ENCODE results near the gene UBE3D. TPM values are rescaled to one million over a fixed set of nuclear protein-coding genes. Genes with fewer than 3 reads are reported as not detected.

UBE3D gene
- total RNA-seq, 1 experiment from 2014 or later, result 10.9 TPM

DNA sequence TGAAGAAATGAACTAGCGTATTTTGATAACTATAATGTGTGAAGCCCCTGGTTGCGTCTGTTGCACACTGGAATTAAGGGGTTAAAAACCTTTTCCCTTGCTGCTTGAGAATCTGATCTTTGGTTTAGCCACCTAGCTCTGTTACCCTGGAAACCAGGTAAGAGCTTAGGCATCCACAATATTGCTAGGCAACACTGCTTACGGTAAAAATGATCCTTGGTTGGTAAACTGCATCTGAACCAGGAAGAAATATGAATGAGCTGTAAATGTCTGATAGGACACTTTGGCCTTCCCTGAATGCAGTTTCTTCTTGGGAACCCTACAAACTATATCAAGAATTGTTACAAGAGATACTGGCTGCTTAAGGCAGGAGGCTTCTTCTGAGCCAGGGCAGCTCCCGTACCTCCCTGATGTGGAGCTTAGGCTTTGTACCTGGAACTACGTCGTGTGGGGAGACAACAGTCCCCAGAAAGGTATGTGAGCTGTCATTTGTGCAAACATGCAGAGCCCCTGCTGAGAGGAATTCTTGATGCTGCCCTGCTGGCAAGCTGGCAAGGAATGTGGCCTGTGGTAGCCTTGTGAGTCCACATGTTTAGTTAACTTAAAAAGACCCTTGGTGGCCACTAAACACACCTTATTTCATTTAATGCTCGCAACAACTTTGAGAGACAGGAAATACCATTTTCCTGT lies 18.4 kb downstream of the UBE3D start:
- H3K9me3 Mint-ChIP-seq (ENCODE audit: unreplicated experiment), result no peaks in the 10 kb centered on the region
- peaks cover 3% of the 10 kb centered on the region for H3K36me3 Mint-ChIP-seq (ENCODE audit: insufficient read depth, unreplicated experiment)
- no peaks in the 10 kb centered on the region for H3K9me3 ChIP-seq

DNA sequence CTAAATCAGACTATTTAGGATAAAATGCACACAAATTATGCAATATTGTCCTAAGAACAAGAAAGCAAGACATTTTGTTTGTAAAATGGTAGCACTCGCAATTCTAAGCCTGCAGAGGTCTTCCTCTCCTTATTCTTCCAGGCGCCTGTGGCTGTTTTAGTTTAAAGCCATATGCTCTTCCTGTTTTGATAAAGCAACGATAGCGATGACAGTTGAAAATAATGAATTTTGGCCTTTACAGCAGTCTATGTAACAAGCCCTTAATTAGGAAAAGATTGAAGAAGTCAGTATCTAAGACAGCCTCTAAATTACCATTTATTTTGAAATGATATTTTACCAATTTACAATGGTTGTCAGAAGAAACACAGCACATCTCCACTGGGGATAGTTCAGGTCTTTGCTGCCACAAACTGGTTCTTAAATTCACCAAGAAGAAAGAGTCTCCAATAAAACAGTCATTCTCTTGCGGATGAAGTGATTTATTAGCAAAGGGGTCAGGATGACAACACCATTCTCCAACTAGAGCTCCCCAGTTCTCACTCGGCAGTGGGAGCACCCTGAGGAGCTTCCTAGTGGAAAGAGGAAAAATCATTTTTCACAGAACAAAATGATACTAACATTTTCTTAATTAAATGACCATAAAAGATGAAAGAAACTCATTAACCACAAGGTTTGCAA lies 21.4 kb downstream of the UBE3D start:
- H3K27me3 ChIP-seq (replicated peaks; ENCODE audit: control insufficient read depth, insufficient read depth, low read length), result no peaks in the 10 kb centered on the region
- no peaks in the 10 kb centered on the region for H3K36me3 Mint-ChIP-seq (ENCODE audit: insufficient read depth, unreplicated experiment)
- H3K9me3 ChIP-seq, result no peaks in the 10 kb centered on the region
- no peaks in the 10 kb centered on the region for H3K27me3 Mint-ChIP-seq (ENCODE audit: insufficient read depth, unreplicated experiment)
- BruUV-seq (replicated peaks), result no TSS peak
- DNase-seq, result no peak
- no peak overlapping the region for H3K4me3 ChIP-seq (ENCODE audit: low read depth, low read length)
- POLR2A ChIA-PET, result no interaction called here
- no peaks in the 10 kb centered on the region for H3K4me1 ChIP-seq
- intact Hi-C loops (cut with micrococcal nuclease; ENCODE audit: unreplicated experiment), result no loop called here
- no peak overlapping the region for H3K27ac Mint-ChIP-seq (ENCODE audit: unreplicated experiment)
- H3K36me3 ChIP-seq (ENCODE audit: control insufficient read depth, insufficient read depth, low read length), result no peaks in the 10 kb centered on the region
- TF ChIP-seq, protein P1, sequence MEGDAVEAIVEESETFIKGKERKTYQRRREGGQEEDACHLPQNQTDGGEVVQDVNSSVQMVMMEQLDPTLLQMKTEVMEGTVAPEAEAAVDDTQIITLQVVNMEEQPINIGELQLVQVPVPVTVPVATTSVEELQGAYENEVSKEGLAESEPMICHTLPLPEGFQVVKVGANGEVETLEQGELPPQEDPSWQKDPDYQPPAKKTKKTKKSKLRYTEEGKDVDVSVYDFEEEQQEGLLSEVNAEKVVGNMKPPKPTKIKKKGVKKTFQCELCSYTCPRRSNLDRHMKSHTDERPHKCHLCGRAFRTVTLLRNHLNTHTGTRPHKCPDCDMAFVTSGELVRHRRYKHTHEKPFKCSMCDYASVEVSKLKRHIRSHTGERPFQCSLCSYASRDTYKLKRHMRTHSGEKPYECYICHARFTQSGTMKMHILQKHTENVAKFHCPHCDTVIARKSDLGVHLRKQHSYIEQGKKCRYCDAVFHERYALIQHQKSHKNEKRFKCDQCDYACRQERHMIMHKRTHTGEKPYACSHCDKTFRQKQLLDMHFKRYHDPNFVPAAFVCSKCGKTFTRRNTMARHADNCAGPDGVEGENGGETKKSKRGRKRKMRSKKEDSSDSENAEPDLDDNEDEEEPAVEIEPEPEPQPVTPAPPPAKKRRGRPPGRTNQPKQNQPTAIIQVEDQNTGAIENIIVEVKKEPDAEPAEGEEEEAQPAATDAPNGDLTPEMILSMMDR (IDR thresholded peaks at IDR 0.05; ENCODE audit: insufficient read depth in 1 of 2, low read depth in 1 of 2, low read length in 1 of 2, severe bottlenecking in 1 of 2, unreplicated experiment in 1 of 2), result no peak
- no peaks in the 10 kb centered on the region for H3K9me3 Mint-ChIP-seq (ENCODE audit: unreplicated experiment)
- no peak overlapping the region for H3K4me3 Mint-ChIP-seq (ENCODE audit: unreplicated experiment)
- H3K4me1 Mint-ChIP-seq (ENCODE audit: low read depth, unreplicated experiment), result no peaks in the 10 kb centered on the region
- CTCF ChIA-PET, result no interaction called here

More for the DNA sequence above, 18.4 kb downstream of the UBE3D start:
- H3K4me1 Mint-ChIP-seq (ENCODE audit: low read depth, unreplicated experiment), result no peaks in the 10 kb centered on the region
- ChIA-PET CTCF (no interaction called here), POLR2A (no interaction called here)
- TF ChIP-seq, protein P1 (IDR thresholded peaks at IDR 0.05; ENCODE audit: insufficient read depth in 1 of 2, low read depth in 1 of 2, low read length in 1 of 2, severe bottlenecking in 1 of 2, unreplicated experiment in 1 of 2), result no peak
- H3K27ac Mint-ChIP-seq (ENCODE audit: unreplicated experiment), result no peak overlapping the region
- Histone ChIP-seq H3K36me3 (ENCODE audit: control insufficient read depth, insufficient read depth, low read length) (no peaks in the 10 kb centered on the region), H3K27me3 (replicated peaks; ENCODE audit: control insufficient read depth, insufficient read depth, low read length) (no peaks in the 10 kb centered on the region), H3K4me1 (no peaks in the 10 kb centered on the region), H3K4me3 (ENCODE audit: low read depth, low read length) (no peak overlapping the region)
- intact Hi-C loops (cut with micrococcal nuclease; ENCODE audit: unreplicated experiment), result no loop called here
- no peaks in the 10 kb centered on the region for H3K27me3 Mint-ChIP-seq (ENCODE audit: insufficient read depth, unreplicated experiment)
- DNase-seq, result no peak
- H3K4me3 Mint-ChIP-seq (ENCODE audit: unreplicated experiment), result no peak overlapping the region
- BruUV-seq (replicated peaks), result no TSS peak

DNA sequence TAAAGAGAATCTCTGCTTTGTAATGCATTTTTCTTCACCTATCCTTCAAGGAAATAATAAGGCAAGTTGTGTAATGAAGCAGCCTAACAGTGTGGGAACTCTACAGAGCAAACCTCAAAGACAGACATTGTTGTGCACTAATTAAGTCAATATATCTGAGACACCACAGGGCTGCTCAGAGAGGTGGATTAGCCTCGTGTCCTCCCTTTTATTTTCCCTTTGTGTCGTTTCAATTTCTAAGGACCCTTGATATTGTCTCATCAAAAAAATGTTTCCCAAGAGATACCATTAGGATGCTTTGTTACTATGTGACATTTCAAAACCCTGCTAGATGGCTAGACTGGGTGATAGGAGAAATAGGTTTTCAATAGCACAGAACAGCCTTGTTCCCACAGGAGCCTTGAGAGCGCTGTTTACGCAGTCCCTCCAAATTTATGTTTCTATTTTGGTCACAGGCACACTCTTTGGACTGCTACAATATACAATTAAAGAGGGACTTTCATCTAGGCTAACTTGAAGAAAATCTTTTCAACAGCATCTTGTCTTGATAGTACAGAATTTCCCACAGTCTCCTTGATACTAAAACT lies 23.1 kb downstream of the UBE3D start:
- H3K4me3 Mint-ChIP-seq (ENCODE audit: unreplicated experiment), result no peak overlapping the region
- no peak overlapping the region for H3K27ac Mint-ChIP-seq (ENCODE audit: unreplicated experiment)
- Histone ChIP-seq H3K4me3 (ENCODE audit: low read depth, low read length) (no peak overlapping the region), H3K4me1 (no peaks in the 10 kb centered on the region), H3K27me3 (replicated peaks; ENCODE audit: control insufficient read depth, insufficient read depth, low read length) (no peaks in the 10 kb centered on the region), H3K9me3 (no peaks in the 10 kb centered on the region), H3K36me3 (ENCODE audit: control insufficient read depth, insufficient read depth, low read length) (no peaks in the 10 kb centered on the region)
- no peaks in the 10 kb centered on the region for H3K4me1 Mint-ChIP-seq (ENCODE audit: low read depth, unreplicated experiment)
- TF ChIP-seq, protein P1 (IDR thresholded peaks at IDR 0.05; ENCODE audit: insufficient read depth in 1 of 2, low read depth in 1 of 2, low read length in 1 of 2, severe bottlenecking in 1 of 2, unreplicated experiment in 1 of 2), result no peak
- no peaks in the 10 kb centered on the region for H3K36me3 Mint-ChIP-seq (ENCODE audit: insufficient read depth, unreplicated experiment)
- CTCF ChIA-PET, result no interaction called here
- intact Hi-C loops (cut with micrococcal nuclease; ENCODE audit: unreplicated experiment), result no loop called here
- BruUV-seq (replicated peaks), result no TSS peak
- H3K9me3 Mint-ChIP-seq (ENCODE audit: unreplicated experiment), result no peaks in the 10 kb centered on the region
- POLR2A ChIA-PET, result no interaction called here
- H3K27me3 Mint-ChIP-seq (ENCODE audit: insufficient read depth, unreplicated experiment), result no peaks in the 10 kb centered on the region
- DNase-seq, result no peak

Data from Caco-2 (cell line).